OCI-LY3 (cell line): ENCODE data around the gene CNTNAP2.

Source experiments
- H2AFZ ChIP-seq: fragments of 200-600, 300-600 bp; shearing (Covaris generic); 2 replicates; pipeline ENCODE4 v1.6.0; 2014; ENCODE audit warnings: antibody characterized with exemption, low read depth, low read length
- H3K27ac ChIP-seq: fragments of 200-600, 300-600 bp; sonication (generic); 2 replicates; pipeline ENCODE4 v1.5.1; 2014; ENCODE audit warnings: mild to moderate bottlenecking, low read length, moderate library complexity, mixed read lengths
- H3K27me3 ChIP-seq: fragments of 200-600, 300-600 bp; sonication (generic); 2 replicates; pipeline ENCODE4 v1.6.1; 2014; ENCODE audit warnings: low read depth, low read length, mixed read lengths
- H3K36me3 ChIP-seq: fragments of 200-600, 300-600 bp; sonication (generic); replicated peaks from 2 replicates; pipeline ENCODE3; 2014; ENCODE audit warnings: low read depth, low read length, mixed read lengths
- H3K4me1 ChIP-seq: fragments of 300-600, 200-600 bp; sonication (generic); 2 replicates; pipeline ENCODE4 v1.6.1; 2014; ENCODE audit warnings: low read length, mixed read lengths
- H3K4me2 ChIP-seq: fragments of 200-600, 300-600 bp; sonication (generic); 2 replicates; pipeline ENCODE4 v1.6.1; 2014; ENCODE audit warnings: low read length, mixed read lengths
- H3K4me3 ChIP-seq: fragments of 300-600, 200-600 bp; sonication (generic); 2 replicates; pipeline ENCODE4 v1.5.1; 2014; ENCODE audit warnings: antibody characterized with exemption, mild to moderate bottlenecking, low read length, moderate library complexity
- H3K79me2 ChIP-seq: fragments of 300-600, 200-600 bp; shearing (Covaris generic); 2 replicates; pipeline ENCODE4 v1.6.1; 2014; ENCODE audit warnings: mild to moderate bottlenecking, low read length, mixed read lengths
- H3K9ac ChIP-seq: fragments of 300-600, 200-600 bp; shearing (Covaris generic); 2 replicates; pipeline ENCODE4 v1.6.0; 2014; ENCODE audit warnings: mild to moderate bottlenecking, low read length, moderate library complexity
- H3K9me3 ChIP-seq: fragments of 200-600, 300-600 bp; shearing (Covaris generic); 2 replicates; pipeline ENCODE4 v1.6.1; 2014; ENCODE audit warnings: low read length, mixed read lengths; ENCODE audit not compliant: insufficient read depth
- H4K20me1 ChIP-seq: fragments of 200-600, 300-600 bp; sonication (generic); 2 replicates; pipeline ENCODE4 v1.6.1; 2016; ENCODE audit warnings: low read length, mixed read lengths; ENCODE audit not compliant: insufficient read depth
- EZH2phosphoT487 ChIP-seq: fragments of 200-600 bp; shearing (Covaris generic); IDR thresholded peaks from 2 replicates; pipeline ENCODE4 v1.6.1; 2018; ENCODE audit warnings: antibody characterized with exemption, mixed run types, low read depth
- TF ChIP-seq, protein P1 (sequence below): fragments of 200-600, 300-600 bp; sonication (generic); IDR thresholded peaks from 2 replicates; pipeline ENCODE4 v1.5.1; 2014; ENCODE audit warnings: antibody characterized with exemption, low read length, low read depth

Gene CNTNAP2

DNA sequence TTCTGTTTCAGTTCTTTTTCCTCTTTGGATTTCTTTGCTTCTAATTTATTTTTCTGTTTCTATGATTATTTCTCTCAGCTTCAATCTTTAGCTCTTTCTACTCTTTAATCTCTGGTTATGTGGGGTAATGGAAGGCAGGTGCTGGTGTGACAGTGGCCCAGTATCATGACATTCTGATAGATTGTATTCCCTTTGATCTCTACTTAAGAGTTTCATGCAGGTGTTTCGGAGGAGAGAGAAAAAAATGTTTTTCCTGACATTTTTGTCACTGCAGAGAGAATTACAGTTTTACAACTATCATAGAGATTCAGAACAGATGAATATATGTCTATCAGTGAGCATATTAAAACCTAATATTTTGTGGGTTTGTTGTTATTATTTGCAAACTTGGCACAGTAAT is 524.9 kb downstream of the CNTNAP2 start:
- Histone ChIP-seq H3K4me2 (no peak overlapping the region), H3K27me3 (no peaks in the 10 kb centered on the region)

DNA sequence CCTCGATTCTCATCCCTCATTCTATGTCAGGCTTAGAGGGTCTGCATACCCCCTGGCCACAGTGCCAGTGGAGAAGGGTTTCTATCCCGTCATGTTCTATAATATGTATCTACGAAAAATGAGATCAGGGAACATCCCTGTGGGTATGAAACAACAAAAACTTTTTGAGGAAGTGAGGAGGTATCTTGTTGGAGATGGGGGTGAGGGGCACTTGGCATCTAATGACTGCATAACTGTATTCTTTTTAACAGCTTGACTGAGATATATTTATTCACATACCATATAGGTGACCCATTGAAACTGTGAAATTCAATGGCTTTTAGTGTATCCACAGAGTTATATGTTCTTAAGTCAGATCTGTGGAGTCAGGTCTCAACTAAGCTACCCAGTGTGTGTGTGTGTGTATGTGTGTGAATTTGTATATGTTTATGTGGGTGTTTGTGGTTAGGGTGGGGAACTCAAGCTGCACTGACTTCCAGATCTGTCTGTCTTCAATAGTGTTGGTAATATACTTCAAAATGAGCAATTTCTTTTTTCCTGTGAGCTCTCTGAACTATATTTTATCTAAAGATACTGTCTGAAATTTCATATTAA is 528.9 kb downstream of the CNTNAP2 start:
- Histone ChIP-seq H3K9ac (no peak overlapping the region), H4K20me1 (no peaks in the 10 kb centered on the region), H3K36me3 (no peaks in the 10 kb centered on the region), H3K27ac (no peak overlapping the region), H3K27me3 (no peaks in the 10 kb centered on the region), H3K4me1 (no peaks in the 10 kb centered on the region), H2AFZ (no peak overlapping the region), H3K9me3 (no peaks in the 10 kb centered on the region), H3K79me2 (no peaks in the 10 kb centered on the region), H3K4me2 (no peak overlapping the region), H3K4me3 (no peak overlapping the region)
- TF ChIP-seq, protein P1, sequence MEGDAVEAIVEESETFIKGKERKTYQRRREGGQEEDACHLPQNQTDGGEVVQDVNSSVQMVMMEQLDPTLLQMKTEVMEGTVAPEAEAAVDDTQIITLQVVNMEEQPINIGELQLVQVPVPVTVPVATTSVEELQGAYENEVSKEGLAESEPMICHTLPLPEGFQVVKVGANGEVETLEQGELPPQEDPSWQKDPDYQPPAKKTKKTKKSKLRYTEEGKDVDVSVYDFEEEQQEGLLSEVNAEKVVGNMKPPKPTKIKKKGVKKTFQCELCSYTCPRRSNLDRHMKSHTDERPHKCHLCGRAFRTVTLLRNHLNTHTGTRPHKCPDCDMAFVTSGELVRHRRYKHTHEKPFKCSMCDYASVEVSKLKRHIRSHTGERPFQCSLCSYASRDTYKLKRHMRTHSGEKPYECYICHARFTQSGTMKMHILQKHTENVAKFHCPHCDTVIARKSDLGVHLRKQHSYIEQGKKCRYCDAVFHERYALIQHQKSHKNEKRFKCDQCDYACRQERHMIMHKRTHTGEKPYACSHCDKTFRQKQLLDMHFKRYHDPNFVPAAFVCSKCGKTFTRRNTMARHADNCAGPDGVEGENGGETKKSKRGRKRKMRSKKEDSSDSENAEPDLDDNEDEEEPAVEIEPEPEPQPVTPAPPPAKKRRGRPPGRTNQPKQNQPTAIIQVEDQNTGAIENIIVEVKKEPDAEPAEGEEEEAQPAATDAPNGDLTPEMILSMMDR = no peak
- TF ChIP-seq EZH2phosphoT487 = no peak

More for the DNA sequence above, 524.9 kb downstream of the CNTNAP2 start:
- Histone ChIP-seq H2AFZ (no peak overlapping the region), H3K36me3 (no peaks in the 10 kb centered on the region), H3K27ac (no peak overlapping the region), H3K9ac (no peak overlapping the region), H3K4me3 (no peak overlapping the region), H3K79me2 (no peaks in the 10 kb centered on the region), H3K4me1 (no peaks in the 10 kb centered on the region), H4K20me1 (no peaks in the 10 kb centered on the region), H3K9me3 (no peaks in the 10 kb centered on the region)
- TF ChIP-seq EZH2phosphoT487 = no peak
- TF ChIP-seq, protein P1 = no peak

DNA sequence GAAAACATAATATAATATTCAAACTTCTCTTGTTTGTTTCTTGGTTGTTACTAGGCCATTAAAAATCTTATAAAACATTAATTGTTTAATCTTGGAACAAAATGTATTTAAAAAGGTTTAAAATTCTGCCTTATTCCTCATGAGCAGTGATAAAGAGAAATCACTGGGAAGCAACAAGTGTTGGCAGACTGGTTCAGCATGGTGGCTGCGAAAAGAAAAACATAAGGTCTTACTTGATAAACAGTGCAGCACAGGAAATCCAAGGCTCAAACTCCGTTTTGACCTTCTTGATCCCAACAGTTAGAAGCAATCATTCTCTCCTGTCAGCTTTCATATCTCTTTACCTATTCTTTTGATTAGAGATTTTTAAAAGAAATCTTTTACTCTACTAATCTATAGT is 530.8 kb downstream of the CNTNAP2 start:
- no peak overlapping the region for H3K4me3 ChIP-seq
- H3K4me2 ChIP-seq = no peak overlapping the region
- no peak overlapping the region for H2AFZ ChIP-seq
- no peaks in the 10 kb centered on the region for H3K9me3 ChIP-seq
- H3K36me3 ChIP-seq = no peaks in the 10 kb centered on the region
- no peaks in the 10 kb centered on the region for H4K20me1 ChIP-seq
- H3K79me2 ChIP-seq = no peaks in the 10 kb centered on the region
- TF ChIP-seq, protein P1 = no peak
- TF ChIP-seq EZH2phosphoT487 = no peak
- no peaks in the 10 kb centered on the region for H3K27me3 ChIP-seq
- no peaks in the 10 kb centered on the region for H3K4me1 ChIP-seq
- no peak overlapping the region for H3K9ac ChIP-seq
- no peak overlapping the region for H3K27ac ChIP-seq

DNA sequence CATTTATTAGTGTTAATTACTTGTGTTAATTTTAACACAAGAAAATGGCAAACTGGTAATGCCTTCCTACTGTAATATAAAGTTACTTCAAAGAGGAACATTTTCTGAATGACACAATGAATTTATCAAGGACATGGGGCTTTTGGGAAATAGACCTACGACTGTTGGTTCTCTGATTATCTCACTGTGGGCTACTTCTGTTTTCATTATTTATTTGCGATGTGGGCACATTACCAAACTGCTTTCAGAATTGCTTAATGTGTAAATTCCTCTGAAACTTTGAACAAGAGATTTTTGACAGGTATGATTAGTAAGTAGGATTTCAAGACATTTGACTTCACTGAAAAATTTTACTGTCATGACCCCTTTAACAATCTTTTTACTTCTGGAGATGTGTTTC is 535.6 kb downstream of the CNTNAP2 start:
- no peak overlapping the region for H3K27ac ChIP-seq
- H3K9me3 ChIP-seq = peaks cover 17% of the 10 kb centered on the region; the same call in 1 of the 2 replicates

More for the DNA sequence above, 535.6 kb downstream of the CNTNAP2 start:
- TF ChIP-seq EZH2phosphoT487 = no peak
- TF ChIP-seq, protein P1 = no peak
- H3K4me1 ChIP-seq = no peaks in the 10 kb centered on the region
- H3K4me3 ChIP-seq = no peak overlapping the region
- no peak overlapping the region for H3K9ac ChIP-seq
- H4K20me1 ChIP-seq = no peaks in the 10 kb centered on the region
- H3K4me2 ChIP-seq = no peak overlapping the region
- no peaks in the 10 kb centered on the region for H3K36me3 ChIP-seq
- no peaks in the 10 kb centered on the region for H3K27me3 ChIP-seq
- no peak overlapping the region for H2AFZ ChIP-seq
- no peaks in the 10 kb centered on the region for H3K79me2 ChIP-seq
